AG09319 (cell line): ENCODE data around the gene HAPSTR1.

Experiments used
- DNase-seq: peaks from one replicate; pipeline ENCODE4 v3.0.0-alpha.2; 2010; ENCODE audit warnings: low read depth; ENCODE audit errors: extremely low read depth
- TF ChIP-seq, protein P1 (sequence below): IDR thresholded peaks from 2 replicates; pipeline ENCODE4 v1.5.1; 2011; ENCODE audit warnings: low read depth, mild to moderate bottlenecking, inconsistent platforms, low read length, moderate library complexity

The HAPSTR1 gene

DNA sequence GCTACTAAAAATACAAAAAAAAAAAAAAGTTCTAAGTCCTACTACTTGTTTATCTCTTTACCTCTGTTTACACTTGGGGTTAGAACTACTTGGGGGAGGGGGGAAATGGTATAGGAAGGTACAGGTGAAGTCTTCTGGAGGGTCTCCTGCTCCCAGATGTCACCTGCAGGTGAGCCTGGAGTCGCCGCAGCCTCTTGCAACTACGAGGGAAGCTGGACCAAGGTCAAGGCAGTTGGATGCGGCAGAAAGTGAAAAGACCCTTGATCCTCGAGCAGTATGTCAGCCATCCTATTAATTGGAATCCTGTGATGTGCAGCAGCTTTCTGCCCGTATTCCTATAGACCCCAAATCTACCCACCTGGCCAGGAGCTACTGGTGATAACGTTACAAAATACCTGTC is 33.0 kb downstream of the HAPSTR1 start:
- TF ChIP-seq, protein P1, sequence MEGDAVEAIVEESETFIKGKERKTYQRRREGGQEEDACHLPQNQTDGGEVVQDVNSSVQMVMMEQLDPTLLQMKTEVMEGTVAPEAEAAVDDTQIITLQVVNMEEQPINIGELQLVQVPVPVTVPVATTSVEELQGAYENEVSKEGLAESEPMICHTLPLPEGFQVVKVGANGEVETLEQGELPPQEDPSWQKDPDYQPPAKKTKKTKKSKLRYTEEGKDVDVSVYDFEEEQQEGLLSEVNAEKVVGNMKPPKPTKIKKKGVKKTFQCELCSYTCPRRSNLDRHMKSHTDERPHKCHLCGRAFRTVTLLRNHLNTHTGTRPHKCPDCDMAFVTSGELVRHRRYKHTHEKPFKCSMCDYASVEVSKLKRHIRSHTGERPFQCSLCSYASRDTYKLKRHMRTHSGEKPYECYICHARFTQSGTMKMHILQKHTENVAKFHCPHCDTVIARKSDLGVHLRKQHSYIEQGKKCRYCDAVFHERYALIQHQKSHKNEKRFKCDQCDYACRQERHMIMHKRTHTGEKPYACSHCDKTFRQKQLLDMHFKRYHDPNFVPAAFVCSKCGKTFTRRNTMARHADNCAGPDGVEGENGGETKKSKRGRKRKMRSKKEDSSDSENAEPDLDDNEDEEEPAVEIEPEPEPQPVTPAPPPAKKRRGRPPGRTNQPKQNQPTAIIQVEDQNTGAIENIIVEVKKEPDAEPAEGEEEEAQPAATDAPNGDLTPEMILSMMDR, result no peak
- no peak for DNase-seq

DNA sequence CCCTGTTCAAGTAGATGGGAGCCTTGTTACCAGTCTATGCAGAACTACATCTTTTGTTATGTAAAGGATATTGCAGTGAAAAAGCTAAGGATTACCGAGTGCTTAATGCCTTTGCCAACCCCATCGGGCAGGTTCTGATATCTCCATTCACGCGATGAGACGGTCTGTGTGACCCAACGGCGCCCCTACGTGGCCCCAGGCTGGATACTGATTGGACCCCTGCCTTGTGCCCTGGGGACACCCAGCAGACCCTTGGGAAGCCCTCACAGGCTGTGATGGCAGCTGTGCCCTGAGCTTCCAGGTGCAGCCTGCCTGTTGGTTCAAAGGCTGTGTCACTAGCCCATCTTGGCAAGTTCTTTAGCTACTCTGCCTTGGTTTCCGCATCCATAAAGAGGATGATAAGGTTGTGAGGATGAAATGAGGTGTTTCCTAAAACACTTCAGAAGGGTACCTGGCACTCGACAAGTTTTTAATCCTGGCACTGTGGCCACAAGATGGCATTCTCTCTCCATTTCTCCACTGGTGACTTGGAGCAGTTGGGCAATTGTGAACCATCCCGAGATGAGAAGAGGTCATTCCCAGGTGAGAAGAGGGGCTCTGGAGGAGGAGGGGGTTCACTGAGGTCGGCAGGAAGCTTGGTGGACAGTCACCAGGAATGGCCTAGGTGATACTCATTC is 33.6 kb downstream of the HAPSTR1 start:
- TF ChIP-seq, protein P1, result no peak
- DNase-seq, result no peak

DNA sequence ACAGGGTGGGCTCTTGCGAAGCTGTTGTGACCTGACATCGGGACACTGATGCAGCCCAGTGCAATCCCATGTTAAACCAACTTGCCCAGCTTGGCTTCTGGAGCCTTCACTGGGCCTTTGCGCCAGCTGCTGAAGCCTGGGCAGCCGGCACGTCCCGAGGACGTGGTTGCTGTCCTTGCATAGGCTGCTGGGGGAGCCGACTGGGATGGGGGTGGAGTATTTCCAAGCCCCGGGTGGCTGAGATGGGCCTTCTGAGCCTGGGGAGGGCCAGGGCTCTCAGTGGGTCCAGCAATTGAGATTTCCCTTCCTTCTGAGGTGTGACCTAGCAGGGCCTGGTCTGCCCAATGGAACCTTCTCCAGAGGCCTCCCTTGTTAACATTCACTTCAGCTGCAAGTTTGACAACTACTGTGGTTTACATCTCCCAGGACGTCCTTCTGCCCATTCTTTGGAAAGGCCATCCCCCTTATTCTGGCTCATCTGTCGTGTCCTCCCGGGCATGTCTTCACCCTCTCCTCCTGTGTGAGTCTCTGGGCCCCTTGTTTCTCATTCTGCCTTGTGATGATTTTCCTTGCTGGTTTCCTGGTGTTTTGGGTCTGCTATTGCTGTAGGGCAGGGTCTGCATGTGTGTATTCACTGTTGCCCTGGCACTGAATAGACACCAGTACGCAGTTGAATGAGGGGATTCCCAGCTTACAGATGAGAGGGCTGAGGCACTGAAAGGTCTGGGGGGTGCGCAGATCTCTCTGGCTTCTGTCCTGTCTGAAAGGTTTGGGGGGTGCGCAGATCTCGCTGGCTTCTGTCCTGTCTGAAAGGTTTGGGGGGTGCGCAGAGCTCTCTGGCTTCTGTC is 34.4 kb downstream of the HAPSTR1 start:
- TF ChIP-seq, protein P1, result no peak
- DNase-seq, result no peak

DNA sequence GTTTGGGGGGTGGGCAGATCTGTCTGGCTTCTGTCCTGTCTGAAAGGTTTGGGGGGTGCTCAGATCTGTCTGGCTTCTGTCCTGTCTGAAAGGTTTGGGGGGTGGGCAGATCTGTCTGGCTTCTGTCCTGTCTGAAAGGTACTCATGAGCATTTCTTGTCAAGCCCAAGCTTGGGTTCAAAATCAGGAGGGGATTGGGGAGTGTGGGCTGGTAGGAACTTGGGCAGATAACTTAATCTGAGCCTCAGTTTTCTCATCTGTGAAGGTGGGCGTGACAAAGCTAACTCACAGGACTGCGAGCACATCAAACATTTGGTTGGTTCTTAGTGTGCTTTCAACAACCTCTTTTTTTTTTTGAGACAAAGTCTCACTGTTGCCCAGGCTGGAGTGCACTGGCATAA is 35.2 kb downstream of the HAPSTR1 start:
- DNase-seq, result no peak
- TF ChIP-seq, protein P1, result no peak

DNA sequence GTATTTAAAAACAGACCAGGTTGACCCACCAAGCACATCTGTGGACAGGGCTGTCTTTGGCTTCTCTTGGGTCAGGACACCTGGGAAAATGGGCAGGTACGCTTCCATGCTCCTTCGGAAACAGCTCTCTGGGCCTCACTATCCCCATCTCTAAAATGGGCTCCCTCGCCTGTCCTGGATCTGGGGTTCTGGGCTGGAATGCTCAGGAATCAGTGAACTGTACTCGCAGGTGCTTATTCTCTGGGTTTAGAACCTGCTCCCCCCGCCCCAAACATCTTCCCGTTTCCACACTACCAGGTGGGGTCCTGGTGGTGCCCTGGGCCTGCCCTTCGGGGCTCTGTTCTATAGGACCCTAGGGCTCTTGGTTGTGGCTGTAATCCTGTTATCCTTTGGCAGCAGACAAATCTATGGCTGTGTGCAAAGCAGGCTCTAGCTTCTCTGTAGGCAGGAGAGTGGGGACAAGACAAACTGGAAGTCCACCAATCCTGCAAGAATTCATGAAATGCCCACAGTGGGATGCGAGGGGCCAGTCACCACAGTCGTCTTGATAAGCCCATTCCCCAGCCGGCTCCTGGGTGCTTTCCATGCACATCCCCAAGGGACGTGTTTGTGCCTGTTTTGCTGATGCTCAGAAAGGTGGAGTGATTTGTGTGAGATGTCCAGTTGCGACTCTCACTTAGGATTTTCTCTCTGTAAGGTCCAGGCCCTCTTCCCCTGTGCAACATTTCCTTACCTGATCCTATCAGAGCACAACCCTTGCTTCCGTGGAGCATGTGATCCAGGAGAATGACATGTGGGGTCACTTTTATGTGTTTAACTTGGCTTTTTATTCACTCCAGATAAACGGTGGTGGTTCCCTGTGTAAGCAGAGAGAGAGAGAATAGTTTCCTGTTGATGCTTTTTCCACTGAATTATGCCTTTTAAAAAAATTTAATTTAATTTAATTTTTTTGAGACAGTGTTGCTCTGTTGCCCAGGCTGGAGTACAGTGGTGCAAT is 37.2 kb downstream of the HAPSTR1 start:
- TF ChIP-seq, protein P1, result no peak
- DNase-seq, result no peak

DNA sequence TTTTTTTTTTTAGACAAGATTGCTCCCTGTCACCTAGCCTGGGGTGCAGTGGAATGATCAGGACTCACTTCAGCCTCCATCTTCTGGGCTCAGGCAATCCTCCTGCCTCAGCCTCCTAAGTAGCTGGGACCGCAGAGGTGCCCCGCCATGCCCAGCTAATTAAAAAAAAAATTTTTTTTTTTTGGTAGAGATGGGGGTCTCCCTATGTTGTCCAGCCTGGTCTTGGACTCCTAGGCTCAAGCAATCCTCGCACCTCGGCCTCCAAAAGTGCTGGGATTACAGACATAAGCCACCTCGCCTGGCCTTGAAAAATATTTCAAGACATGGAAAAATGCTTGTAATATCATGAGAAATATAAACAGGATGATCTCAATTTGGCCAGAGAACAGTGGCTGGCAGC is 42.9 kb downstream of the HAPSTR1 start:
- DNase-seq, result no peak
- TF ChIP-seq, protein P1, result no peak
